Measurements from ENCODE around the gene OTUD3. TPM values are rescaled to one million over a fixed set of nuclear protein-coding genes. Genes with fewer than 3 reads are reported as not detected.
"Not testable (repeated sequence)": the region's sequence is repeated elsewhere in the genome, so short reads cannot be mapped to it uniquely, and the experiment has no call there.

OTUD3 gene
- total RNA-seq, 6 experiments from 2014 or later: 0.98 to 3.4 (median 1.3) TPM

GRCh38 chr1:19844731-19845495, 37.3 kb upstream of the OTUD3 start:
- Histone ChIP-seq H3K4me3 (no peak overlapping the region), H3K27ac (no peak overlapping the region), H3K36me3 (no peaks in the 10 kb centered on the region), H3K4me1 (no peaks in the 10 kb centered on the region), H3K9me3 (no peaks in the 10 kb centered on the region), H3K27me3 (no peaks in the 10 kb centered on the region)
- DNase-seq (no peak), ATAC-seq (no peak)
- intact Hi-C loops (cut with DNase I): no loop called here
- WGBS (ENCODE audit: insufficient coverage, low coverage, low lambda C conversion rate, missing lambda C conversion rate): 37% methylated on average over 11 of the region's 11 CpGs
- TF ChIP-seq POLR2A (IDR thresholded peaks at IDR 0.05): no peak
- TF ChIP-seq, protein P1, sequence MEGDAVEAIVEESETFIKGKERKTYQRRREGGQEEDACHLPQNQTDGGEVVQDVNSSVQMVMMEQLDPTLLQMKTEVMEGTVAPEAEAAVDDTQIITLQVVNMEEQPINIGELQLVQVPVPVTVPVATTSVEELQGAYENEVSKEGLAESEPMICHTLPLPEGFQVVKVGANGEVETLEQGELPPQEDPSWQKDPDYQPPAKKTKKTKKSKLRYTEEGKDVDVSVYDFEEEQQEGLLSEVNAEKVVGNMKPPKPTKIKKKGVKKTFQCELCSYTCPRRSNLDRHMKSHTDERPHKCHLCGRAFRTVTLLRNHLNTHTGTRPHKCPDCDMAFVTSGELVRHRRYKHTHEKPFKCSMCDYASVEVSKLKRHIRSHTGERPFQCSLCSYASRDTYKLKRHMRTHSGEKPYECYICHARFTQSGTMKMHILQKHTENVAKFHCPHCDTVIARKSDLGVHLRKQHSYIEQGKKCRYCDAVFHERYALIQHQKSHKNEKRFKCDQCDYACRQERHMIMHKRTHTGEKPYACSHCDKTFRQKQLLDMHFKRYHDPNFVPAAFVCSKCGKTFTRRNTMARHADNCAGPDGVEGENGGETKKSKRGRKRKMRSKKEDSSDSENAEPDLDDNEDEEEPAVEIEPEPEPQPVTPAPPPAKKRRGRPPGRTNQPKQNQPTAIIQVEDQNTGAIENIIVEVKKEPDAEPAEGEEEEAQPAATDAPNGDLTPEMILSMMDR (IDR thresholded peaks at IDR 0.05): no peak

DNA sequence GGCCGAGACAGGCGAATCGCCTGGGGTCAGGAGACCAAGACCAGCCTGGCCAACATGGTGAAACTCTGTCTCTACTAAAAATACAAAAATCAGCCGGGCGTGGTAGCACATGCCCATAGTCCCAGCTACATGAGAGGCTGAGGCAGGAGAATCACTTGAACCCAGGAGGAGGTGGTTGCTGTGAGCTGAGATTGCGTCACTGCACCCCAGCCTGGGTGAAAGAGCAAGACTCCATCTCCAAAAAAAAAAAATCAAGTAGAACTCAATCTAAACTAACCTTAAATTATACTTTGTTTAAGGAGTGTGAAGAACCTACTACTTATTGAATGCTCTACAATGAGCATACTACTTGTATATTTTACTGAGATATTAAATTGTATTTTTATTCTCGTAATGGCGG, 36.6 kb upstream of the OTUD3 start:
- no peak for TF ChIP-seq POLR2A (IDR thresholded peaks at IDR 0.05)
- TF ChIP-seq, protein P1 (IDR thresholded peaks at IDR 0.05): no peak
- DNase-seq (no peak), ATAC-seq (no peak)
- WGBS (ENCODE audit: insufficient coverage, low coverage, low lambda C conversion rate, missing lambda C conversion rate): 87% methylated on average over 8 of the region's 8 CpGs
- Histone ChIP-seq H3K27me3 (no peaks in the 10 kb centered on the region), H3K27ac (no peak overlapping the region), H3K4me1 (no peaks in the 10 kb centered on the region), H3K9me3 (no peaks in the 10 kb centered on the region), H3K36me3 (no peaks in the 10 kb centered on the region), H3K4me3 (no peak overlapping the region)
- intact Hi-C loops (cut with DNase I): no loop called here

GRCh38 chr1:19846338-19846737, 35.9 kb upstream of the OTUD3 start:
- Histone ChIP-seq H3K27me3 (no peaks in the 10 kb centered on the region), H3K27ac (no peak overlapping the region), H3K4me1 (no peaks in the 10 kb centered on the region), H3K4me3 (no peak overlapping the region), H3K36me3 (no peaks in the 10 kb centered on the region), H3K9me3 (no peaks in the 10 kb centered on the region)
- 93% methylated on average over 1 of the region's 3 CpGs for WGBS (ENCODE audit: insufficient coverage, low coverage, low lambda C conversion rate, missing lambda C conversion rate)
- TF ChIP-seq, protein P1 (IDR thresholded peaks at IDR 0.05): no peak
- TF ChIP-seq POLR2A (IDR thresholded peaks at IDR 0.05): no peak
- intact Hi-C loops (cut with DNase I): no loop called here
- no peak for ATAC-seq
- DNase-seq: no peak

DNA sequence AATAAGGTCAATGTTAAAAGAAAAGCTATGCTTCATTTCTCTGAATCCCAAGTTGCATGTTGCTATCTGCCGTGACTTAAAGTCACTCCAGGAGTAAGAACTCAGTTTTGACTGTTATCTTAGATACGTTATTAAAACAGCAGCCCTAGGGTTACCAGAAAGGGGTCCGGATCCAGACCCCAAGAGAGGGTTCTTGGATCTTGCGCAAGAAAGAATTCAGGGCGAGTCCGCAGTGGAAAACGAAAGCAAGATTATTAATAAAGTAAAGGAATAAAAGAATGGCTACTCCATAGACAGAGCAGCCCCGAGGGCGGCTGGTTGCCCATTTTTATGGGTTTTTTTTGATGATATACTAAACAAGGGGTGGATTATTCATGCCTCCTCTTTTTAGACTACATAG, 34.9 kb upstream of the OTUD3 start:
- H3K9me3 ChIP-seq; DNase-seq; H3K27ac ChIP-seq; ATAC-seq; H3K4me1 ChIP-seq; intact Hi-C loops (cut with DNase I); H3K4me3 ChIP-seq; H3K27me3 ChIP-seq; H3K36me3 ChIP-seq: not testable (repeated sequence)
- 78% methylated on average over 9 of the region's 9 CpGs for WGBS (ENCODE audit: insufficient coverage, low coverage, low lambda C conversion rate, missing lambda C conversion rate)

DNA sequence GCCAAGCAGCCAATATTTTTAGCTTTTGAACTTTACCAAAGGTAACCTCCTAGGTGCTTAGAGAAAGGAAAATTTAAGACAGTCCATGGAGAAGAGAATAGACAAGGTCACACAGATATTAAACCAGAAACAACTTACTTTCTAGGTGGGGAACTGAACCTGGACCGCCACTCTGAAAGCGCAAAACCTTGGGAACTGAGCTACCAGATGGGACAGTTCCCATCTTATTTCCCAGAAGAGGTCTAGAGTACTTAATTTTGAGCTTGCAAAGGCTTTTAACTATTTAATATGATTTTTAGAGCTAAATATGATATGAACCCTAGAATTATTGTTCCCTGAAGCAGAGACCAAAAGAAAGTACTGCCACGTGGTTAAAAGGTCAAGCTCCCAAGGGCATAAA, 32.9 kb upstream of the OTUD3 start:
- ATAC-seq; H3K4me3 ChIP-seq; H3K9me3 ChIP-seq; H3K27ac ChIP-seq; H3K27me3 ChIP-seq; DNase-seq; H3K4me1 ChIP-seq; intact Hi-C loops (cut with DNase I); H3K36me3 ChIP-seq: not testable (repeated sequence)
- 73% methylated on average over 3 of the region's 3 CpGs for WGBS (ENCODE audit: insufficient coverage, low coverage, low lambda C conversion rate, missing lambda C conversion rate)
